ENCODE data around the gene TBC1D9B.
A peak's percentile ranks its signal among the peaks of the same experiment; 100 is the strongest.

DNA sequence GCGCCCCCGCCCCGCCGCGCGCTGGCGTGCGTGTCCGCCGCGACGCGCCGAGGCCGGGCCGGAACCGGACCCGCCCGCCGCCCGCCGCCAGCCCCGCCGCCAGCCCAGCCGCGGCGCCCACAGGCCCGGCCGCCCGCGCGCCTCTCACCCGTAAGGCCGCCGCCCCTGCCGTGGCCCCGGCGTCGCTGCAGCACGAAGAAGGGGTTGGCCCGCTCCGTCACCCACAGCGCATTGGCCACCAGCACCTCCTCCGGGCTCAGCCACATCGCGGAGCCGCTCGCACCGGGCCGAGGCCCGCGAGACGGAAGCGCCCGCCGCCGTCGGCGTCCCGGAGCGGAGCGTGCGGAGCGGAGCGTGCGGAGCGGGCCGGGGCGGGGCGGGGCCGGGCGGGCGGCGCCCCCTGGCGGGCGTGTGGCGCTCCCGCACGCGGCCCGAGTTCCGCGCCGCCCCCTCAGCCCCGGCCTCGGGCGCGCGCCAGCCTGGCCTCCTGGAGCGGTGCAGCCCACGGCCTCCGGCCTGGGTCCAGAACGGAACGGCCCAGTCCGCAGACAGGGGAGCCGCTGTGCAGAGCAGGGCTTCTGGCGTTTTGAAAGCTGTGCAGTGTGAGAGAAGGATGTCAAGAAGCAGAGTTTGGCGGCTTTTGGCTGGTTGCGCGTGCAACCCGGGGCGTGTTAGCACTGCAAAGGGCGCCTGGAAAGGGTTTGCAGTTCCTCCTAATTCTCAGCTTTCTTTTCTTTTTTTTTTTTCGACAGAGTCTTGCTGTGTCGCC is at the start of gene TBC1D9B:
- TF ChIP-seq TAF1 (IDR thresholded peaks at IDR 0.05; ENCODE audit: low read depth) (0 out of 2 replicates have a peak, but pooled peaks have one; percentile 14), EP300 (IDR thresholded peaks at IDR 0.05; ENCODE audit: borderline replicate concordance) (no peak), EGR1 (IDR thresholded peaks at IDR 0.05) (peak; percentile 60), RAD21 (IDR thresholded peaks at IDR 0.05; ENCODE audit: low read depth) (no peak), CEBPB (IDR thresholded peaks at IDR 0.05) (no peak), YY1 (IDR thresholded peaks at IDR 0.05; ENCODE audit: low read depth) (peak; percentile 23; the same call in 1 of the 2 replicates)
- TF ChIP-seq, protein P1, sequence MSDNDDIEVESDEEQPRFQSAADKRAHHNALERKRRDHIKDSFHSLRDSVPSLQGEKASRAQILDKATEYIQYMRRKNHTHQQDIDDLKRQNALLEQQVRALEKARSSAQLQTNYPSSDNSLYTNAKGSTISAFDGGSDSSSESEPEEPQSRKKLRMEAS (IDR thresholded peaks at IDR 0.05), result peak; percentile 55
- TF ChIP-seq, protein P2, sequence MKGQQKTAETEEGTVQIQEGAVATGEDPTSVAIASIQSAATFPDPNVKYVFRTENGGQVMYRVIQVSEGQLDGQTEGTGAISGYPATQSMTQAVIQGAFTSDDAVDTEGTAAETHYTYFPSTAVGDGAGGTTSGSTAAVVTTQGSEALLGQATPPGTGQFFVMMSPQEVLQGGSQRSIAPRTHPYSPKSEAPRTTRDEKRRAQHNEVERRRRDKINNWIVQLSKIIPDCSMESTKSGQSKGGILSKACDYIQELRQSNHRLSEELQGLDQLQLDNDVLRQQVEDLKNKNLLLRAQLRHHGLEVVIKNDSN (IDR thresholded peaks at IDR 0.05), result no peak
- TF ChIP-seq, protein P3, sequence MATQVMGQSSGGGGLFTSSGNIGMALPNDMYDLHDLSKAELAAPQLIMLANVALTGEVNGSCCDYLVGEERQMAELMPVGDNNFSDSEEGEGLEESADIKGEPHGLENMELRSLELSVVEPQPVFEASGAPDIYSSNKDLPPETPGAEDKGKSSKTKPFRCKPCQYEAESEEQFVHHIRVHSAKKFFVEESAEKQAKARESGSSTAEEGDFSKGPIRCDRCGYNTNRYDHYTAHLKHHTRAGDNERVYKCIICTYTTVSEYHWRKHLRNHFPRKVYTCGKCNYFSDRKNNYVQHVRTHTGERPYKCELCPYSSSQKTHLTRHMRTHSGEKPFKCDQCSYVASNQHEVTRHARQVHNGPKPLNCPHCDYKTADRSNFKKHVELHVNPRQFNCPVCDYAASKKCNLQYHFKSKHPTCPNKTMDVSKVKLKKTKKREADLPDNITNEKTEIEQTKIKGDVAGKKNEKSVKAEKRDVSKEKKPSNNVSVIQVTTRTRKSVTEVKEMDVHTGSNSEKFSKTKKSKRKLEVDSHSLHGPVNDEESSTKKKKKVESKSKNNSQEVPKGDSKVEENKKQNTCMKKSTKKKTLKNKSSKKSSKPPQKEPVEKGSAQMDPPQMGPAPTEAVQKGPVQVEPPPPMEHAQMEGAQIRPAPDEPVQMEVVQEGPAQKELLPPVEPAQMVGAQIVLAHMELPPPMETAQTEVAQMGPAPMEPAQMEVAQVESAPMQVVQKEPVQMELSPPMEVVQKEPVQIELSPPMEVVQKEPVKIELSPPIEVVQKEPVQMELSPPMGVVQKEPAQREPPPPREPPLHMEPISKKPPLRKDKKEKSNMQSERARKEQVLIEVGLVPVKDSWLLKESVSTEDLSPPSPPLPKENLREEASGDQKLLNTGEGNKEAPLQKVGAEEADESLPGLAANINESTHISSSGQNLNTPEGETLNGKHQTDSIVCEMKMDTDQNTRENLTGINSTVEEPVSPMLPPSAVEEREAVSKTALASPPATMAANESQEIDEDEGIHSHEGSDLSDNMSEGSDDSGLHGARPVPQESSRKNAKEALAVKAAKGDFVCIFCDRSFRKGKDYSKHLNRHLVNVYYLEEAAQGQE (IDR thresholded peaks at IDR 0.05; ENCODE audit: low read depth), result no peak
